ENCODE data around the gene INHBA. TPM values are rescaled to one million over a fixed set of nuclear protein-coding genes. Genes with fewer than 3 reads are reported as not detected.

Gene INHBA
- 30.6 and 38.9 TPM in 2 replicates for total RNA-seq

GRCh38 chr7:41702635-41703371 is at the start of gene INHBA:
Gene INHBA, minus strand, starts transcription at chr7:41703090. Its CDS starts 2,716 bp downstream, at chr7:41700374.

